ENCODE data around the gene MARK3. TPM values are rescaled to one million over a fixed set of nuclear protein-coding genes. Genes with fewer than 3 reads are reported as not detected.

MARK3 gene
- total RNA-seq, 2 experiments from 2014 or later: 107 TPM

GRCh38 chr14:103529383-103530365, 144.5 kb downstream of the MARK3 start:
- H3K4me3 Mint-ChIP-seq: peak overlapping the region; percentile 96
- H3K27me3 ChIP-seq (ENCODE audit: control insufficient read depth in 1 of 2, insufficient read depth in 2 of 2, low read length in 2 of 2): no peaks in the 10 kb centered on the region
- H3K4me1 Mint-ChIP-seq (ENCODE audit: low read depth): peaks cover 36% of the 10 kb centered on the region
- no peak for TF ChIP-seq CTCF (IDR thresholded peaks at IDR 0.05)
- H3K27ac ChIP-seq (ENCODE audit: low read depth in 1 of 2, low read length in 2 of 2): peak overlapping the region; percentile 44 to 61
- H3K36me3 ChIP-seq (ENCODE audit: insufficient read depth, low read length): peaks cover 14% of the 10 kb centered on the region
- H3K4me3 ChIP-seq (ENCODE audit: low read length): peak overlapping the region; percentile 93
- H3K4me1 ChIP-seq (ENCODE audit: insufficient read depth, low read length): peaks cover 45% of the 10 kb centered on the region
- ChIA-PET POLR2A (interaction anchor here (1.4 to 2.5 kb wide), 4 partner anchors 8 to 32 kb away, joined by 3 to 17 read pairs (median 6); partner anchors contain the start of genes BAG5 and COA8), CTCF (interaction anchor here (1.8 kb wide), 1 partner anchor 11 kb away, joined by 7 read pairs; no protein-coding TSS in a partner anchor)
- no peaks in the 10 kb centered on the region for H3K9me3 ChIP-seq (ENCODE audit: control insufficient read depth in 1 of 2, insufficient read depth in 1 of 2, low read length in 2 of 2)
- peak overlapping the region; percentile 92 for H3K27ac Mint-ChIP-seq
- peaks cover 8% of the 10 kb centered on the region for H3K36me3 Mint-ChIP-seq (ENCODE audit: low read depth)
- ATAC-seq (ENCODE audit: poor library complexity) (no peak), DNase-seq (no peak)
- no peaks in the 10 kb centered on the region for H3K27me3 Mint-ChIP-seq
- intact Hi-C loops (cut with DNase I, micrococcal nuclease): loop anchor here (1.0 to 5.0 kb wide), 4 partner anchors 33 to 145 kb away; partner anchors contain the start of genes BAG5 (in 2 of the 2), COA8 (in 2 of the 2), KLC1 (in 1 of the 2) and MARK3 (in 1 of the 2)
- no peaks in the 10 kb centered on the region for H3K9me3 Mint-ChIP-seq

GRCh38 chr14:103530390-103530789, 145.2 kb downstream of the MARK3 start:
- ATAC-seq (ENCODE audit: poor library complexity) (no peak), DNase-seq (peak in 4 of 14 experiments; percentile 21 to 58 (median 38))
- Histone ChIP-seq H3K4me1 (ENCODE audit: insufficient read depth, low read length) (peaks cover 45% of the 10 kb centered on the region), H3K4me3 (ENCODE audit: low read length) (no peak overlapping the region), H3K9me3 (ENCODE audit: control insufficient read depth in 1 of 2, insufficient read depth in 1 of 2, low read length in 2 of 2) (no peaks in the 10 kb centered on the region), H3K27ac (ENCODE audit: low read depth in 1 of 2, low read length in 2 of 2) (no peak overlapping the region), H3K36me3 (ENCODE audit: insufficient read depth, low read length) (peaks cover 19% of the 10 kb centered on the region), H3K27me3 (ENCODE audit: control insufficient read depth in 1 of 2, insufficient read depth in 2 of 2, low read length in 2 of 2) (no peaks in the 10 kb centered on the region)
- Mint-ChIP-seq H3K4me1 (ENCODE audit: low read depth) (peaks cover 36% of the 10 kb centered on the region), H3K4me3 (peak overlapping the region; percentile 96), H3K36me3 (ENCODE audit: low read depth) (peaks cover 8% of the 10 kb centered on the region), H3K9me3 (no peaks in the 10 kb centered on the region), H3K27me3 (no peaks in the 10 kb centered on the region), H3K27ac (peak overlapping the region; percentile 92)
- TF ChIP-seq CTCF (IDR thresholded peaks at IDR 0.05): no peak
- ChIA-PET POLR2A (interaction anchor here (1.4 to 2.5 kb wide), 3 partner anchors 9 to 31 kb away, joined by 3 to 17 read pairs (median 4); partner anchors contain the start of genes BAG5 and COA8), CTCF (interaction anchor here (1.8 kb wide), 1 partner anchor 12 kb away, joined by 7 read pairs; no protein-coding TSS in a partner anchor)
- intact Hi-C loops (cut with DNase I, micrococcal nuclease): no loop called here

GRCh38 chr14:103530831-103531230, 145.6 kb downstream of the MARK3 start:
- Mint-ChIP-seq H3K4me1 (ENCODE audit: low read depth) (peaks cover 36% of the 10 kb centered on the region), H3K36me3 (ENCODE audit: low read depth) (peaks cover 8% of the 10 kb centered on the region), H3K4me3 (peak overlapping the region; percentile 96), H3K27me3 (no peaks in the 10 kb centered on the region), H3K9me3 (no peaks in the 10 kb centered on the region), H3K27ac (peak overlapping the region; percentile 92)
- Histone ChIP-seq H3K27me3 (ENCODE audit: control insufficient read depth in 1 of 2, insufficient read depth in 2 of 2, low read length in 2 of 2) (no peaks in the 10 kb centered on the region), H3K27ac (ENCODE audit: low read depth in 1 of 2, low read length in 2 of 2) (no peak overlapping the region), H3K4me1 (ENCODE audit: insufficient read depth, low read length) (peaks cover 45% of the 10 kb centered on the region), H3K9me3 (ENCODE audit: control insufficient read depth in 1 of 2, insufficient read depth in 1 of 2, low read length in 2 of 2) (no peaks in the 10 kb centered on the region), H3K36me3 (ENCODE audit: insufficient read depth, low read length) (peaks cover 19% of the 10 kb centered on the region), H3K4me3 (ENCODE audit: low read length) (no peak overlapping the region)
- ChIA-PET CTCF (interaction anchor here (1.8 kb wide), 1 partner anchor 12 kb away, joined by 7 read pairs; no protein-coding TSS in a partner anchor), POLR2A (interaction anchor here (1.4 to 2.5 kb wide), 2 partner anchors 10 to 31 kb away, joined by 3 to 17 read pairs; partner anchors contain the start of genes BAG5 and COA8)
- intact Hi-C loops (cut with DNase I, micrococcal nuclease): no loop called here
- ATAC-seq (ENCODE audit: poor library complexity) (no peak), DNase-seq (no peak)
- TF ChIP-seq CTCF (IDR thresholded peaks at IDR 0.05): no peak
